GM08714 (cell line): ENCODE measurements around the gene OR14C36.

Experiments
- H3K4me3 ChIP-seq: fragments of 200-500 bp; sonication (Bioruptor generic); 2 replicates; pipeline ENCODE4 v1.5.1; 2014; ENCODE audit warnings: mild to moderate bottlenecking, low read length, inconsistent platforms
- ZNF274 ChIP-seq: IDR thresholded peaks from 2 replicates; pipeline ENCODE4 v1.6.1; 2012; ENCODE audit warnings: mild to moderate bottlenecking, low read depth, low read length

OR14C36 gene

GRCh38 chr1:248380854-248381253, 32.3 kb downstream of the OR14C36 start:
- TF ChIP-seq ZNF274 = no peak
- H3K4me3 ChIP-seq = no peak overlapping the region

GRCh38 chr1:248388426-248388825, 39.9 kb downstream of the OR14C36 start:
- H3K4me3 ChIP-seq = no peak overlapping the region
- no peak for TF ChIP-seq ZNF274

GRCh38 chr1:248393050-248393449, 44.5 kb downstream of the OR14C36 start:
- H3K4me3 ChIP-seq = no peak overlapping the region
- no peak for TF ChIP-seq ZNF274
